Measurements from ENCODE around the gene C22orf39.

C22orf39 gene

GRCh38 chr22:19447330-19448075, at the start of gene C22orf39:
Gene C22orf39, minus strand, starts transcription at chr22:19447711. Its CDS starts 23 bp downstream, at chr22:19447688.
- peak; percentile 88 for DNase-seq
- H3K27me3 Mint-ChIP-seq, result no peaks in the 10 kb centered on the region
- no peaks in the 10 kb centered on the region for H3K9me3 Mint-ChIP-seq
- peak within 1 kb of the TSS; percentile 99 for H3K27ac Mint-ChIP-seq
- peak; percentile 85 to 89 for ATAC-seq (replicated peaks)
- H3K4me1 Mint-ChIP-seq, result peaks cover 32 to 56% of the 10 kb centered on the region in 2 donors
- H3K36me3 Mint-ChIP-seq, result peaks cover 12 to 36% of the 10 kb centered on the region in 2 donors
- peak within 1 kb of the TSS; percentile 88 to 91 for H3K4me3 Mint-ChIP-seq

DNA sequence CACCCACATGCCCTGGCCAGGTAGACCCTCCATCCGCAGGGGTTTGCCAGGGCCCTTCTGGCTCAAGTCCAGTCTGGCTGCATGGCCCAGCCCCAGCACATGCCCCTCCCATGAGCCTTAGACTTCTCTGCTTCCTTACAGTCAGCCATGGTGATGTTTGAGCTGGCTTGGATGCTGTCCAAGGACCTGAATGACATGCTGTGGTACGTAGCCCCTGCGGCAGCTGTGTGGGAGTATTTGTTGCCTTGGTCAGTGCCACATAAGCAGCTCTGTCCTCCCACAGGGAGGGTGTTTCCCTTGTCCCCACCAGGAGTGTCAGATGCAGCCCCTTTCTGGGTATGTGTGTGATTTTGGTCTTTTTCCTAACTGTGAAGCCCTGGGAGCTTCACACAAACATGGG, 49.7 kb upstream of the C22orf39 start:
- no peak overlapping the region for H3K27ac Mint-ChIP-seq
- no peaks in the 10 kb centered on the region for H3K4me1 Mint-ChIP-seq
- ATAC-seq (replicated peaks) (no peak), DNase-seq (no peak)
- H3K27me3 Mint-ChIP-seq, result no peaks in the 10 kb centered on the region
- H3K9me3 Mint-ChIP-seq, result no peaks in the 10 kb centered on the region
- H3K36me3 Mint-ChIP-seq, result peaks cover 4 to 11% of the 10 kb centered on the region in 2 donors
- no peak overlapping the region for H3K4me3 Mint-ChIP-seq

GRCh38 chr22:19496324-19496630, 48.8 kb upstream of the C22orf39 start:
- Mint-ChIP-seq H3K36me3 (peaks cover 4 to 13% of the 10 kb centered on the region in 2 donors), H3K4me1 (no peaks in the 10 kb centered on the region)

DNA sequence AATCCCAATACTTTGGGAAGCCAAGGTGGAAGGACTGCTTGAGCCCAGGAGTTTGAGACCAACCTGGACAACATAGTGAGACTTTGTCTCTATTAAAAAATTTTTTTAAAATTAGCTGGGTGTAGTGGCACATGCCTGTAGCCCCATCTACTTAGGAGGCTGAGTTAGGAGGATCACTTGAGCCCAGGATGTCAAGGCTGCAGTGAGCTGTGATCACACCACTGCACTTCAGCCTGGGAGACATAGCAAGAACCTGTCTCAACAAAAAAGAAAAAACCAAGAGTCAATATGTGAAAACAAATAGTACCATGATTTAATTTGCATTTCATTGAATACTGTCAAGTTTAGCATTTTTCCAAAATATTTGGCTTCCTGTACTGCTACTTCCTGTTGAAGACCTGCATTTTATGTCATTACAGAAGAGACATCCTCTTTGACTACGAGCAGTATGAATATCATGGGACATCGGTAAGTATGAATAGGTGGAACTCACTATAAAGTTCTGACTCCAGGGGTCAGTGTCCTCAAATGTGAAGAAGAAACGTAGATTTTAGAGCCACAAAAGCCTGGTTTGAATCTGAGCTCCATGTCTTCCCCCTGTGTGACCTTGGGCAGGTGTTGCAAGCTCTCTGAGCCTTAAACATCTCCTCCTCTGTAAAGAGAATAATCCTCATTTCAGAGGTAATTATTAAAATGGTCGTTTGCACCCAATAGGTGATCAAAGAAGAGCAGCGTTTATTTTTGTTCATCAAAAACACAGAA, 48.2 kb upstream of the C22orf39 start:
- ATAC-seq (replicated peaks), result no peak
- H3K27ac Mint-ChIP-seq, result no peak overlapping the region

More at GRCh38 chr22:19496324-19496630, 48.8 kb upstream of the C22orf39 start:
- H3K4me3 Mint-ChIP-seq, result no peak overlapping the region
- DNase-seq (no peak), ATAC-seq (replicated peaks) (no peak)
- no peaks in the 10 kb centered on the region for H3K9me3 Mint-ChIP-seq
- H3K27me3 Mint-ChIP-seq, result no peaks in the 10 kb centered on the region
- no peak overlapping the region for H3K27ac Mint-ChIP-seq

DNA sequence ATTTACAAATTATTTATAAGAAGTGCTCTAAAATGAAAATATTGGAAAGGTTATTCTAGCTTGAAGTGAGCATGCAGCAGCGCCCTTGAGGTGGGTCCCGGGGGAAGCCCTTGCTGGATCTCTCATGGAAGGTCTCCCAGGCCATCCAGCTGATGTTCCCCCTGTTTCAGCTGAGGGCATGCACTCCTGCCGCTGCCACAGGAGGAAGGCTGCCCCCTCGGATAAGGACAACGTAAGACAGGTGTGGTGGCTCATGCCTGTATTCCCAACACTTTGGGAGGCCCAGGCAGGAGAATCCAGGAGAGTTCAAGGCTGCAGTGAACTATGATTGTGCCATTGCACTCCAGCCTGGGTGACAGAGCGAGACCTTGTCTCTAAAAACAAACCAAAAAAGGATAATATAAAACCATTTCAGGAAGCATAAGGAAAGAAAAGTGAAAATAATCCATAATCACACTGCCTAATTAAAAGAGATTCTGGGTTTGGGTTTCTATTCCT, 47.2 kb upstream of the C22orf39 start:
- Mint-ChIP-seq H3K36me3 (peaks cover 4 to 14% of the 10 kb centered on the region in 2 donors), H3K9me3 (no peaks in the 10 kb centered on the region), H3K4me1 (peaks cover 0 to 5% of the 10 kb centered on the region in 2 donors), H3K4me3 (no peak overlapping the region), H3K27me3 (no peaks in the 10 kb centered on the region), H3K27ac (no peak overlapping the region)
- no peak for ATAC-seq (replicated peaks)
- DNase-seq, result no peak

More for the DNA sequence above, 48.2 kb upstream of the C22orf39 start:
- Mint-ChIP-seq H3K4me3 (no peak overlapping the region), H3K9me3 (no peaks in the 10 kb centered on the region), H3K27me3 (no peaks in the 10 kb centered on the region), H3K4me1 (peaks cover 0 to under 1% of the 10 kb centered on the region in 2 donors), H3K36me3 (peaks cover 4 to 13% of the 10 kb centered on the region in 2 donors)
- no peak for DNase-seq

GRCh38 chr22:19494001-19494560, 46.6 kb upstream of the C22orf39 start:
- H3K9me3 Mint-ChIP-seq, result no peaks in the 10 kb centered on the region
- ATAC-seq (replicated peaks), result no peak
- H3K36me3 Mint-ChIP-seq, result peaks cover 4 to 14% of the 10 kb centered on the region in 2 donors
- H3K27me3 Mint-ChIP-seq, result no peaks in the 10 kb centered on the region
- no peak for DNase-seq
- H3K27ac Mint-ChIP-seq, result no peak overlapping the region
- H3K4me3 Mint-ChIP-seq, result no peak overlapping the region
- H3K4me1 Mint-ChIP-seq, result peaks cover 0 to 5% of the 10 kb centered on the region in 2 donors

DNA sequence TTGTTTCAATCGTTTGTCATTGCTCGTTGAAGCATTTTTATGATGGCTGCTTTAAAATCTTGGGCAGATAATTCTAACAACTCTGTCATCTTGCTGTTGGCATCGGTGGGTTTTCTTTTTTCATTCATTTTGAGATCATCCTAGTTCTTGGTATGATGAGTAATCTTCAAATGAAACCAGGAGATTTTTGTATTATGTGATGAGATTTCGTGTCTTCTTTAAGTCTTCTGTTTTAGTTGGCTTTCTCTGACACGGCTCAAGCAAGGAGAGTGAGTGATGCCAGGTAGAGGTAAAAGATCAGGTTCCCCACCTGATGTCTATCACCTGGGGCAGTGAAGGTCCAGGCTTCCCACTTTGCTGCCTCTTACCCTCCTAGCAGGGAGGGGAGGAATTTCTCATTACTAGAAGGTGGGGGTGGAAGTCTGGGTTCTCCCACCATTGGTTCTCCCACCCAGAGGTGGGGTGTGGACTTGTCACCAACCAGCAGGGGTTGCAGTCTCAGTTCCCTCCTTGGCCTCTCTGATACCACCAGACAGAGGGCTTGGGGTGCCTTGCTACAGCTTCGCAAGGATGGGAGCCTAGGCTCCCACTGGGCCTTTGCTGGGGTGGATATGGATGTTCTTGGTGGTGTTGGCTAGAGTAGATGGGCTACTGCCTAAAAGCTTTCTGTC, 45.1 kb upstream of the C22orf39 start:
- Mint-ChIP-seq H3K4me3 (no peak overlapping the region), H3K4me1 (peaks cover 0 to 5% of the 10 kb centered on the region in 2 donors), H3K9me3 (no peaks in the 10 kb centered on the region), H3K27ac (no peak overlapping the region), H3K36me3 (peaks cover 4 to 16% of the 10 kb centered on the region in 2 donors), H3K27me3 (no peaks in the 10 kb centered on the region)
- no peak for ATAC-seq (replicated peaks)
- no peak for DNase-seq

DNA sequence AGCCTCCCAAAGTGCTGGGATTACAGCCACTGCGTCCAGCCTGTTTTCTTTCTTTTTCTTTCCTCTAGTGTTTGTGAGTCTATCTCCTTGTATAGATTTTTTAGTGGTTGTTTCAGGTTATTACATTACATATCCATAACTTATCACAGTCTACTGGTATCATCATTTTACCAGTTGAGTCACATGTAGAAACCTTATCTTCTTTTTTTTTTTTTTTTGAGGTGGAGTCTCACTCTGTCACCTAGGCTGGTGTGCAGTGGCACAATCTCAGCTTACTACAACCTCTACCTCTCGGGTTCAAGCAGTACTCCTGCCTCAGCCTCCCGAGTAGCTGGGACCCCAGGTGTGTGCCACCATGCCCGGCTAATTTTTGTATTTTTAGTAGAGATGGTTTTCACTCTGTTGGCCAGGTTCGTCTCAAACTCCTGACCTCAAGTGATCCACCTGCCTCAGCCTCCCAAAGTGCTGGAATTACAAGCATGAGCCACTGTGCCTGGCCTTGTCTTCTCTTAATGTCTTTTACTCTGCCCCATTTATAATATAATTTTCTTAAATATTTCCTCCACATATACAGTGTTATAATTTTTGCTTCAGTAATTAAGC, 43.2 kb upstream of the C22orf39 start:
- no peaks in the 10 kb centered on the region for H3K27me3 Mint-ChIP-seq
- peaks cover 0 to 5% of the 10 kb centered on the region in 2 donors for H3K4me1 Mint-ChIP-seq
- H3K36me3 Mint-ChIP-seq, result peaks cover 0 to 12% of the 10 kb centered on the region in 2 donors
- no peak for ATAC-seq (replicated peaks)
- DNase-seq, result no peak
- no peak overlapping the region for H3K4me3 Mint-ChIP-seq
- H3K9me3 Mint-ChIP-seq, result no peaks in the 10 kb centered on the region
- no peak overlapping the region for H3K27ac Mint-ChIP-seq

DNA sequence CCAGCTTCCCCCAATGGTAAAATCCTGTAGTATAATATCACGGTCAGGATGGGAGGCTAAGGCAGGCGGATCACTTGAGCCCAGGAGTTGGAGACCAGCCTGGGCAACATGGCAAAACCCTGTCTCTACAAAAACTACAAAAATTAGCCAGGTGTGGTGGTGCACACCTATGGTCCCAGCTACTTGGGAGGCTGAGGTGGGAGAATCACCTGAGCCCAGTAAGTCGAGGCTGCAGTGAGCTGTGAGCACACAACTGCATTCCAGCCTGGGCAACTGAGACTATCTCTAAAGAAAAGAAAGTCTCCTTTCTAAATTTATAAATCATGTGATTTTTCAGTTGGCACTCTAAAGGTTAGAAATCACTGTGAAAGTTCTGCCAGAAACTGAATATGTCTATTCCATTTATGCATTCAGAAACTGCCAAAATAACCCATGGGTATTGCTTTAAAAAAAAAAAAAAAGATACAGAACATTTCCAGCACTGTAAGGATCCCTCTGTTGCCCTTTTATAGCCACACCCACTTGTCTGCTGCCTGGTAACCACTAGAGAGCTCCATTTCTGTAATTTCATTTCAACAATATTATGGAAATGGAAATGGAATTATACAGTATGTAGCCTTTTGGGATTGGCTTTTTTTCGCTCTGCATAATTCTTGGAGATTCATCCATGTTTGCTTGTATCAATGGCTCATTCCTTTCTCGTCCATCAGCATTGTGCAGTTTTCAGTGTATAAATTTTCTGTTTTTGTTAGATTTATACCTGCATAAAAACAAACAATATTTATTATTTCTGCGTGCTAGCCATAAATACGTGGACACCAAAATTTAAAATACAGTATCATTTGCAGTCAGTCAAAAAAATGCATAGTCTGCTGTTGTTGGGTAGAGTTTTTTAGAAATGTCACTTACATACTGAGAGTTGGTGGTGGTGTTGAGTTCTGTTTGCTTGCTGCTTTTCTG, 41.7 kb upstream of the C22orf39 start:
- peaks cover 0 to 5% of the 10 kb centered on the region in 2 donors for H3K4me1 Mint-ChIP-seq
- no peaks in the 10 kb centered on the region for H3K9me3 Mint-ChIP-seq
- no peak overlapping the region for H3K4me3 Mint-ChIP-seq
- ATAC-seq (replicated peaks), result no peak
- H3K36me3 Mint-ChIP-seq, result peaks cover 9 to 14% of the 10 kb centered on the region in 2 donors
- no peak for DNase-seq
- H3K27ac Mint-ChIP-seq, result no peak overlapping the region
- no peaks in the 10 kb centered on the region for H3K27me3 Mint-ChIP-seq

- Mint-ChIP-seq H3K4me1 (peaks cover 0 to 10% of the 10 kb centered on the region in 2 donors), H3K27me3 (no peaks in the 10 kb centered on the region), H3K36me3 (peaks cover 13 to 17% of the 10 kb centered on the region in 2 donors), H3K27ac (no peak overlapping the region), H3K4me3 (no peak overlapping the region), H3K9me3 (no peaks in the 10 kb centered on the region)
- ATAC-seq (replicated peaks), result no peak
- no peak for DNase-seq
These were observed 40.8 kb upstream of the C22orf39 start for GRCh38 chr22:19488285-19488684.

GRCh38 chr22:19483481-19484244, 36.2 kb upstream of the C22orf39 start:
- DNase-seq (no peak), ATAC-seq (replicated peaks) (no peak)
- Mint-ChIP-seq H3K9me3 (no peaks in the 10 kb centered on the region), H3K27ac (no peak overlapping the region), H3K4me1 (peaks cover 9 to 20% of the 10 kb centered on the region in 2 donors), H3K4me3 (no peak overlapping the region), H3K36me3 (peaks cover 12 to 16% of the 10 kb centered on the region in 2 donors), H3K27me3 (no peaks in the 10 kb centered on the region)

DNA sequence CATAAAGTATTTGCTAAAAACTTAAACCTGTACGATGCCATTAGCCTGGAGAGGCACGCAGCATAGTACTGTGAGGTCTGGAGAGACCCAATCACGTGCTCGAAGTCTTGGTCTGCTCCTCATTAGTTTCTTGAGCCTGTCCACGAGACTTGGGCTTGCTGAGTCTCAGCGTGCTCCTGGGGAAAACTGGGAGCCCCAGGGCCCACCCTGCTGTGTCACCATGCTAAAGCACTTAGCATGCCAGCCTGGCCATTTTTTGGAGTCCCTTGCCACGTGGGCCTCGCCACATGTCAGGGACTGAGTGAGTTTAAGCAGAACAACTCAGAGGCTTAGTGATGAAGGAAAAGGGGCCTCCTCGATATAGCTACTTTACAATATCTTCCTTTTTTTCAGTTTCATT, 34.8 kb upstream of the C22orf39 start:
- H3K27me3 Mint-ChIP-seq, result no peaks in the 10 kb centered on the region
- ATAC-seq (replicated peaks) (no peak), DNase-seq (no peak)
- H3K4me3 Mint-ChIP-seq, result no peak overlapping the region
- no peaks in the 10 kb centered on the region for H3K9me3 Mint-ChIP-seq
- H3K4me1 Mint-ChIP-seq, result peaks cover 16 to 30% of the 10 kb centered on the region in 2 donors
- no peak overlapping the region for H3K27ac Mint-ChIP-seq
- H3K36me3 Mint-ChIP-seq, result peaks cover 10 to 16% of the 10 kb centered on the region in 2 donors
